Common myeloid progenitor, CD34-positive (primary cell): ENCODE data around the gene RNF166.

Experiments
- CTCF ChIA-PET: fragments of 350-600 bp; sonication (Branson Sonifier 250); formaldehyde crosslinking; loops from one replicate; lab custom pipeline; 2021; ENCODE audit warnings: antibody characterized with exemption; lab: Charles Lee
- POLR2A ChIA-PET: fragments of 350-600 bp; sonication (Branson Sonifier 250); formaldehyde crosslinking; loops from one replicate; lab custom pipeline; 2021; ENCODE audit warnings: antibody characterized with exemption; lab: Charles Lee
- DNase-seq, 3 donors: peaks; one replicate each; pipeline versions ENCODE4 v3.0.0 to v3.0.0-alpha.2; 2013
- H3K27ac ChIP-seq, 2 experiments: 1 replicate in 1 of 2; 2 replicates in 1 of 2; pipeline ENCODE4 v1.7.0; 2013; ENCODE audit warnings: inconsistent platforms in 2 of 2, low read length in 2 of 2, mild to moderate bottlenecking in 2 of 2, low read depth in 1 of 2, moderate library complexity in 1 of 2; ENCODE audit not compliant: severe bottlenecking in 2 of 2, insufficient read depth in 1 of 2, poor library complexity in 1 of 2
- H3K27me3 ChIP-seq, 5 experiments: replicated peaks in 2 of 5; 1 replicate in 3 of 5; 2 replicates in 2 of 5; pipeline versions ENCODE4 v1.6.1 to v1.7.0; 2013; ENCODE audit warnings: low read length in 4 of 5, mild to moderate bottlenecking in 2 of 5, moderate library complexity in 2 of 5, inconsistent platforms in 1 of 5; ENCODE audit not compliant: insufficient read depth in 5 of 5, control insufficient read depth in 4 of 5
- H3K36me3 ChIP-seq, 4 experiments: 1 replicate in 2 of 4; 2 replicates in 2 of 4; pipeline versions ENCODE4 v1.6.1 to v1.7.0; 2013; ENCODE audit warnings: low read length in 3 of 4, control low read depth in 1 of 4, mild to moderate bottlenecking in 1 of 4; ENCODE audit not compliant: control insufficient read depth in 4 of 4, insufficient read depth in 4 of 4
- H3K4me1 ChIP-seq, 4 experiments: 1 replicate in 3 of 4; 2 replicates in 1 of 4; pipeline versions ENCODE4 v1.6.1 to v1.7.1; 2013; ENCODE audit warnings: low read length in 3 of 4, mild to moderate bottlenecking in 3 of 4, control low read depth in 1 of 4, inconsistent platforms in 1 of 4, moderate library complexity in 1 of 4; ENCODE audit not compliant: control insufficient read depth in 4 of 4, insufficient read depth in 4 of 4; ENCODE audit errors: control extremely low read depth in 1 of 4
- H3K4me3 ChIP-seq, 7 experiments: 1 replicate in 4 of 7; 2 replicates in 3 of 7; pipeline versions ENCODE4 v1.5.1 to v1.7.0; 2013; ENCODE audit warnings: mild to moderate bottlenecking in 7 of 7, low read length in 6 of 7, moderate library complexity in 6 of 7, inconsistent platforms in 2 of 7, low read depth in 2 of 7, control low read depth in 1 of 7; ENCODE audit not compliant: insufficient read depth in 4 of 7, control insufficient read depth in 1 of 7; ENCODE audit errors: extremely low read depth in 1 of 7
- H3K9me3 ChIP-seq, 5 experiments: 1 replicate in 4 of 5; 2 replicates in 1 of 5; pipeline versions ENCODE4 v1.6.1 to v1.7.1; 2013; ENCODE audit warnings: low read length in 4 of 5, mild to moderate bottlenecking in 2 of 5, inconsistent platforms in 1 of 5, low read depth in 1 of 5, moderate library complexity in 1 of 5; ENCODE audit not compliant: control insufficient read depth in 4 of 5, insufficient read depth in 2 of 5; ENCODE audit errors: control extremely low read depth in 1 of 5
- whole genome bisulfite sequencing: methylation state at CpG from one replicate; pipeline ENCODE4 v1.1.5; 2013; ENCODE audit not compliant: insufficient coverage; 5-methylcytosine and 5-hydroxymethylcytosine counted together

Gene RNF166

GRCh38 chr16:88701581-88702370 lies 4.4 kb downstream of the RNF166 start:
- peak overlapping the region; percentile 40 to 77 for H3K27ac ChIP-seq
- DNase-seq, result no peak
- no peaks in the 10 kb centered on the region for H3K27me3 ChIP-seq
- CTCF ChIA-PET, result interaction anchor here (1.1 to 4.5 kb wide), 5 partner anchors 10 to 97 kb away, joined by 3 to 24 read pairs (median 5); no protein-coding TSS in a partner anchor
- H3K4me3 ChIP-seq, result peak overlapping the region in 6 of 7 experiments; percentile 13 to 87 (median 50)
- H3K36me3 ChIP-seq, result peaks cover 0 to 48% (median 28%) of the 10 kb centered on the region in 4 experiments
- no peaks in the 10 kb centered on the region for H3K9me3 ChIP-seq
- WGBS, result 48% methylated on average over 27 of the region's 30 CpGs
- H3K4me1 ChIP-seq, result peaks cover 6 to 76% (median 72%) of the 10 kb centered on the region in 4 experiments
- POLR2A ChIA-PET, result interaction anchor here (1.6 to 2.8 kb wide), 5 partner anchors 10 to 52 kb away, joined by 4 to 15 read pairs (median 8); partner anchors contain the start of gene SNAI3

DNA sequence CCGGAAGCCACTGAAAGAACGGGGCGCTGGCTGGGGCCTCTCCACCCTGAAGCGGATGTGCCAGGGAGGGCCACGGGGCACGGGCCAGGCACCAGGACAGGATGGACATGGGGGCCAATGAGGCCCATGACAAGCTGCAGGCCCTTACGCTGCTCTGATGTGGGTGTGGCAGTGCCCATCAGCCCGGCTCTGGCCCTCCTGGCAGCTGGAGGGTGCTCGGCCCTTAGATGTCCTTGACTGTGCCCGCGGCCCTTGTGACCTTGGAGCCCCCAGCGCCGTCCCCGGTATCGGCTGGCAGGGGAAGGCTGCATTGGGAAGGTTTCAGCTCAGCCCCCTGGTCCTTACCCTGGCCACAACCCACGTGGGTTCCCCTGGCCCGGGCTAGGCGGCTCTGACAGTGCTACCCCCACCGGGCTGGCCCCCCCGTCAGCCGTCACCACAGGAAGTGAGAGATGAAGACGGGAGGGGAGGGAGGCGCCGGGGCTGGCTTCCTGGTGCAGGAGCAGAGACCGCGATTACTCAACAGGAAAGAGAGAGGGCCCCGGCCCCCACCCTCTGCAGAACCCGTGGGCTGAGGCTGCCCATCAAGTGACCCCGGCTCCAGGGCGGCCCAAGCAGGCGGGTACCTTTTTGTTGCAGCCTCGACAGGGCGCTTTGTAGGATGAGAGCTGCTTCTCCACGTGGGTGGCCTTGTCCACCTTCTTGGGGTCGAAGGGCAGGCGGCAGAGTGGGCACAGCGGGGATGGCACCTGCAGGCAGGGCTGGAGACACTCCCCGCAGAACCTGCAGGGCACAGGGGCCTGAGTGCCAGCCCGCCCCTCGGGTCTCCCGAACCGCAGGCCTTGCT lies 5.3 kb downstream of the RNF166 start:
- ChIA-PET POLR2A (interaction anchor here (0.5 to 2.4 kb wide), 5 partner anchors 9 to 53 kb away, joined by 4 to 15 read pairs (median 6); partner anchors contain the start of gene SNAI3), CTCF (interaction anchor here (1.0 to 3.6 kb wide), 6 partner anchors 12 to 98 kb away, joined by 3 to 24 read pairs (median 4); no protein-coding TSS in a partner anchor)
- DNase-seq, result peak; percentile 94 to 99 (median 98)
- peak overlapping the region in 6 of 7 experiments; percentile 8 to 87 (median 54) for H3K4me3 ChIP-seq
- H3K9me3 ChIP-seq, result no peaks in the 10 kb centered on the region
- no peaks in the 10 kb centered on the region for H3K27me3 ChIP-seq
- peak overlapping the region in 1 of 2 experiments; percentile 77 for H3K27ac ChIP-seq
- 1% methylated on average over 36 of the region's 42 CpGs for WGBS
- peaks cover 0 to 57% (median 35%) of the 10 kb centered on the region in 4 experiments for H3K36me3 ChIP-seq
- peaks cover 6 to 73% (median 69%) of the 10 kb centered on the region in 4 experiments for H3K4me1 ChIP-seq

DNA sequence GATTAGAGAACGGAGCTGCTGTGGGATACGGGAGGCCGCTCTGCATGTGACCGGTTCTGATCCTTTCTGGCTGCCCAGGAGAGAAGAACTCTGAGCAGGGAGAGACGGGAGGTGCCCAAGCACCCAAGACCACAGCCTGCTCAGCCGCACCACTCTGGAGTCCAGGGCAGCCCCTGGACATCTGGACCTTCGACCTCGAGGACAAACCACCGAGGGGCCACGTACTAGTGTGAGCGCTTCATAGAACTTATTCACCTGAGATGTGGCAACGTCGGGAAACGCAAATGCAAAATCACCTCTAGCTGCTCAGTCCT lies 5.9 kb downstream of the RNF166 start:
- ChIA-PET POLR2A (interaction anchor here (0.5 to 2.4 kb wide), 4 partner anchors 8 to 52 kb away, joined by 4 to 15 read pairs (median 6); partner anchors contain the start of gene SNAI3), CTCF (interaction anchor here (1.0 to 3.6 kb wide), 5 partner anchors 12 to 99 kb away, joined by 3 to 24 read pairs (median 4); no protein-coding TSS in a partner anchor)
- Histone ChIP-seq H3K4me1 (peaks cover 6 to 69% (median 64%) of the 10 kb centered on the region in 4 experiments), H3K4me3 (peak overlapping the region in 6 of 7 experiments; percentile 8 to 87 (median 54)), H3K36me3 (peaks cover 0 to 63% (median 37%) of the 10 kb centered on the region in 4 experiments), H3K9me3 (no peaks in the 10 kb centered on the region), H3K27me3 (no peaks in the 10 kb centered on the region), H3K27ac (peak overlapping the region in 1 of 2 experiments; percentile 64)
- no peak for DNase-seq
- 20% methylated on average over 14 of the region's 14 CpGs for WGBS

- 95% methylated on average over 14 of the region's 16 CpGs for WGBS
- CTCF ChIA-PET, result interaction anchor here (2.0 to 3.6 kb wide), 2 partner anchors 11 to 14 kb away, joined by 7 to 24 read pairs; no protein-coding TSS in a partner anchor
- Histone ChIP-seq H3K27ac (no peak overlapping the region), H3K4me1 (peaks cover 2 to 62% (median 56%) of the 10 kb centered on the region in 4 experiments), H3K27me3 (no peaks in the 10 kb centered on the region), H3K36me3 (peaks cover 0 to 70% (median 40%) of the 10 kb centered on the region in 4 experiments), H3K9me3 (no peaks in the 10 kb centered on the region), H3K4me3 (no peak overlapping the region)
- no peak for DNase-seq
- POLR2A ChIA-PET, result no interaction called here
Measured at GRCh38 chr16:88699180-88699579, 7.0 kb downstream of the RNF166 start.

DNA sequence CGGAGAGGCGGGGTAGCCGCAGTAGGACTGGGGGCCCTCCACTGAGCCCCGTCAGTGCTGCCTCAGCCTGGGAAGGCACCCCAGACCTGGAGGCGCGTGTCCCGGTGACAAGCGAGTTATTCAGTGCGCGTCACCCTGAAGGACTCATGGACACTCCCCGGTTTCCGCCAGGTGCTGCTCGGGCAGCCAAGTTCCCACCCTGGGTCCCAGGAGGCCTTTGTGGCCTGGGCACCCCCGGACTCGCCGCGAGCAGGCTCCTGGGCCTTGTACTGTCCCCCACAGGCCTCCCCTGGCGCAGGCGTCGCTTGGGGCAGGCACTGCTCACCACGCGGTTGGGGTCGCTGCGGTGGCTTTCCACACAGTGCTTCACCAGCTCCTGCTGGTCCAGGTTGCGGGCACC lies 7.6 kb downstream of the RNF166 start:
- WGBS, result 95% methylated on average over 23 of the region's 25 CpGs
- CTCF ChIA-PET, result interaction anchor here (2.0 kb wide), 1 partner anchor 14 kb away, joined by 7 read pairs; no protein-coding TSS in a partner anchor
- POLR2A ChIA-PET, result no interaction called here
- Histone ChIP-seq H3K27ac (no peak overlapping the region), H3K9me3 (no peaks in the 10 kb centered on the region), H3K4me1 (peaks cover 0 to 62% (median 54%) of the 10 kb centered on the region in 4 experiments), H3K4me3 (no peak overlapping the region), H3K36me3 (peaks cover 0 to 70% (median 40%) of the 10 kb centered on the region in 4 experiments), H3K27me3 (no peaks in the 10 kb centered on the region)
- DNase-seq, result no peak

DNA sequence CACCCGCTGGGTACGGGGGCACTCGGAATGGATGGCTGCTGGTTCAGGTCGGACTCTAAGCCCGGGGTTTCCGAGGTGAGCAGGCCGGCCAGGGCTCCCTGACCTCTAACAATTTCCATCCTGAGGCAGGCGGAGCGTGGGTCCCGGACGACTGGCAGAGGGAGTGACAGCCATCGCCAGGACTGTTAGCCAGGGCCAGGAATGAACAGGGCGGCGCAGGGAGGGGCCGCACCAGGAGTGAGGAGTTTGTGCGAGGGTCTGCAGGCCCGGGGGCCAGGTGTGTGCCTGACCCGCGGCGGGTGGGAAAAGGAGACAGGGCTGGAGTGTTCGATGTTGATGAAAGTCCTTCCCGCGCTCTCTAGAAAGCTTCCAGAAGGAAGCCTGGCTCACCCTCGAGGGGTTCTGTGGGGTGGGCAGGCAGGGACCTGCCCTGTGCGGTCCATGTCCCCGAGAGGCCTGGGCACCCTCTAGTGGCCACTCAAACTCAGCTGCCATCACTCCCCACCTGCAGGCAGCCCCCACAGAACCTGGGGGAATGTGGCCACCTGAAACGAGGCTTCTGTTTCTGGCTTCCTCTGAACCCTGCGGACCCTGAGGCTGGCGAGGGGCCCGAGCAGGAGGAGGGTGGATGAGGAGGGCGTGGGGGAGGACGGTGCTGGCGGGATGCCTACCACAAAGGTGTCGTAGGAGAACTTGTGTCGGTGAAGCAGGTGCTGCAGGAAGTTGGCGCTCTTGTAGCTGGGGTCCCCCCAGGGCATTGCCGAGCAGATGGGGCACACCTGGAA lies 8.2 kb downstream of the RNF166 start:
- 89% methylated on average over 33 of the region's 37 CpGs for WGBS
- peaks cover 0 to 68% (median 40%) of the 10 kb centered on the region in 4 experiments for H3K36me3 ChIP-seq
- ChIA-PET POLR2A (no interaction called here), CTCF (interaction anchor here (2.0 kb wide), 1 partner anchor 13 kb away, joined by 7 read pairs; no protein-coding TSS in a partner anchor)
- no peak overlapping the region for H3K27ac ChIP-seq
- H3K4me3 ChIP-seq, result no peak overlapping the region
- DNase-seq, result peak in 1 of 3 donors; percentile 25
- no peaks in the 10 kb centered on the region for H3K27me3 ChIP-seq
- H3K9me3 ChIP-seq, result no peaks in the 10 kb centered on the region
- H3K4me1 ChIP-seq, result peaks cover 0 to 61% (median 54%) of the 10 kb centered on the region in 4 experiments
